Measurements from ENCODE around the gene SWT1.
"Not testable (repeated sequence)": the region's sequence is repeated elsewhere in the genome, so short reads cannot be mapped to it uniquely, and the experiment has no call there.

Gene SWT1

GRCh38 chr1:185166106-185166505 is 9.1 kb downstream of the SWT1 start:
- no peak for DNase-seq (ENCODE audit: low spot score)

- DNase-seq (ENCODE audit: low spot score), result peak; percentile 53
These were observed 13.4 kb downstream of the SWT1 start for GRCh38 chr1:185170291-185170848.

GRCh38 chr1:185193756-185194155 is 36.8 kb downstream of the SWT1 start:
- peak; percentile 66 for DNase-seq (ENCODE audit: low spot score)

- not testable (repeated sequence) for DNase-seq (ENCODE audit: low spot score)
These were observed 41.7 kb downstream of the SWT1 start for GRCh38 chr1:185198712-185199111.

GRCh38 chr1:185200889-185201288 is 43.9 kb downstream of the SWT1 start:
- DNase-seq (ENCODE audit: low spot score), result no peak

- no peak for DNase-seq (ENCODE audit: low spot score)
These were observed 50.2 kb downstream of the SWT1 start for GRCh38 chr1:185207170-185207569.

GRCh38 chr1:185207980-185208602 is 51.1 kb downstream of the SWT1 start:
- no peak for DNase-seq (ENCODE audit: low spot score)

- no peak for DNase-seq (ENCODE audit: low spot score)
These were observed 51.7 kb downstream of the SWT1 start for GRCh38 chr1:185208626-185209180.

- DNase-seq (ENCODE audit: low spot score), result not testable (repeated sequence)
These were observed 52.4 kb downstream of the SWT1 start for GRCh38 chr1:185209357-185209756.

GRCh38 chr1:185213091-185213490 is 56.1 kb downstream of the SWT1 start:
- no peak for DNase-seq (ENCODE audit: low spot score)

GRCh38 chr1:185215911-185216310 is 58.9 kb downstream of the SWT1 start:
- no peak for DNase-seq (ENCODE audit: low spot score)

GRCh38 chr1:185224132-185224531 is 67.2 kb downstream of the SWT1 start:
- no peak for DNase-seq (ENCODE audit: low spot score)

GRCh38 chr1:185227161-185227560 is 70.2 kb downstream of the SWT1 start:
- no peak for DNase-seq (ENCODE audit: low spot score)

- no peak for DNase-seq (ENCODE audit: low spot score)
These were observed 72.0 kb downstream of the SWT1 start for GRCh38 chr1:185228979-185229378.

GRCh38 chr1:185229981-185230380 is 73.0 kb downstream of the SWT1 start:
- DNase-seq (ENCODE audit: low spot score), result no peak

GRCh38 chr1:185232874-185233273 is 75.9 kb downstream of the SWT1 start:
- no peak for DNase-seq (ENCODE audit: low spot score)

- not testable (repeated sequence) for DNase-seq (ENCODE audit: low spot score)
These were observed 77.2 kb downstream of the SWT1 start for GRCh38 chr1:185234183-185234582.

- not testable (repeated sequence) for DNase-seq (ENCODE audit: low spot score)
These were observed 80.2 kb downstream of the SWT1 start for GRCh38 chr1:185237176-185237575.

GRCh38 chr1:185237661-185238060 is 80.7 kb downstream of the SWT1 start:
- no peak for DNase-seq (ENCODE audit: low spot score)

- DNase-seq (ENCODE audit: low spot score), result peak; percentile 31
These were observed 81.5 kb downstream of the SWT1 start for GRCh38 chr1:185238447-185238846.

GRCh38 chr1:185239861-185240260 is 82.9 kb downstream of the SWT1 start:
- no peak for DNase-seq (ENCODE audit: low spot score)

GRCh38 chr1:185241127-185241526 is 84.2 kb downstream of the SWT1 start:
- no peak for DNase-seq (ENCODE audit: low spot score)

GRCh38 chr1:185244015-185244747 is 87.2 kb downstream of the SWT1 start:
- no peak for DNase-seq (ENCODE audit: low spot score)

All from COLO829 (cell line).